Colon (tissue), 2 donors: ENCODE results near the gene DUS2.
"Not testable (repeated sequence)": the region's sequence is repeated elsewhere in the genome, so short reads cannot be mapped to it uniquely, and the experiment has no call there.

Experiments
- FAIRE-seq: peaks from 2 replicates; lab custom pipeline; 2012; peaks lifted over from hg19 to GRCh38; lab: Jason Lieb, UNC
- donor health status: control.
- donor health status: control.

DUS2 gene

DNA sequence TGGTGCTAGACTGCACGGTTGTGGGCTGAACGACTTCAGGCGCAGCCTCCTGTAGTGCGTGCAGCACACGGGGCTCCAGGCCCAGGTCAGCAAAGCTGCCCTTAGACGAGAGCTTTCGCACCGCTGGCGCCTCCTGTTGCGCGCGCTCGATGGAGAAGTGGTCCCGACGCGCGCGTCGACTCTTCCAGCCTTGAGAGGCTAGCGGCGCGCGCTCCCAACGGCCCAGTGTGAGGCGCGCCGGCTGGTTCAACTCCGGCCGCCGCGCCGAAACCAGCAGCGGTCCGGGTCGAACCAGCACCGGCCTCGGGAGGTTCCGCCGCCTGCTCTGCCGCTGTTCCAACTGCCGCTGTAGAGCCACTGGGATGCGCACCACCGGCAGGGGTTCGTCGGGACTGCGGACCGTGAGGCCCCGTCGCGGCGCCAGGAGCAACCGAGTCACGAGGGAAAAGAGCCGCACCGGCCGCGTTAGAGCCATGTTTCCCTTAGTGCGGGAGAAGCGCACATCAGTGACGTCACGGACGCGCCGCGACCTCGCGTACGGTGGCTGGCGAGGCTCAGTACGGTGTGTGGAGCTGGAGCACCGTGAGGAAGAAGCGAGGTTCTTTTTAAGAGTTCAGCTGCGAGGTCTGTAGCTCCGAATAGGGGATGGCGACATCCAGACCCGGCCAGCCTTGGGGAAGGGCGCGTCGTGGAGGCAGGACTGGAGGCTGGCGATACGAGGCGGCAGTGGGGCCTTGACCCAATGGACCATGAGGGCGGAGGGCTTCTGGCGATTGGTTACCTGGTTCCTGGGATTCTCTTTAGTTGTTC is at the start of gene DUS2, which contains the start of gene DDX28:
Gene DUS2, plus strand, starts transcription at position 557 of the 810 bp plus-strand sequence. CDS start 14,740 bp downstream, outside the sequence.
Gene DDX28, minus strand, starts transcription at position 505 of the 810 bp plus-strand sequence. Its CDS starts 30 bp downstream, at position 475.
- FAIRE-seq: no peak

DNA sequence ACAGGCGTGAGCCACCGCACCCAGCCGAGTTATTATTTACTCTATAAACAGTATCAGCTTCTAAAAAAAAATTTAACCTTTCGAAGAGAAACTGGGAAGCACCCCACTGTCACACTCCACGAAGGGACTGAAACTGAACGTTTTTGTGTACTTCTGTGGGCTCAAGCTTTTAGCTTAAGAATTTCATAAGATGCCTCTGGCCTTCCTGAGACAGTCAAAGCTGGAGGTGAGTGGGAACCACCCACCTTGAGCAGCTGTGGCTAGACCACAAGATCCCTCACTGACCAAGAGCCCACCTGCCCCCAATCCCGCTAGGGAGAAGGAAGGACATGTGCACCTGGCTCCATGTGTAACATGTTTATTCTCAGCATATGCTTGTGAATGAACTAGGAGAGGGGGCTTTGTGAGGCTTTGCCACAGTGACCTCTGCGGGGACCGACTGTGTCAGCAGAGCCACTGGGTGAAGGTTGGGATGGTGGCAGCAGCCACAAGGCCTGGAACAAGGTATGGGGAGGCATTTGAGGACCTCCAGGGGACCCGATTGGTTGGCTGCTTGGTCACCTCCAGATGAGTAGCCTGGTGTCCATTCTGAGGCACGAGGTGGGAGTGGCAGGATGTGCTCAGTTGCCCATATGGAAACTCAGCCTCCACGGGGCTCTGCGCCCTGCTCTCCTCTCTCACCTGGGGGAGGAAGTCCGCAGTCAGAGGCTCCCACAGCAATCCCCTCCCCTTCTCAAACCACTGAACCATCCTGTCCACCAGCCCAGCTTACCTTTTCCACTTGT is 47.6 kb upstream of the DUS2 start:
- FAIRE-seq: no peak

DNA sequence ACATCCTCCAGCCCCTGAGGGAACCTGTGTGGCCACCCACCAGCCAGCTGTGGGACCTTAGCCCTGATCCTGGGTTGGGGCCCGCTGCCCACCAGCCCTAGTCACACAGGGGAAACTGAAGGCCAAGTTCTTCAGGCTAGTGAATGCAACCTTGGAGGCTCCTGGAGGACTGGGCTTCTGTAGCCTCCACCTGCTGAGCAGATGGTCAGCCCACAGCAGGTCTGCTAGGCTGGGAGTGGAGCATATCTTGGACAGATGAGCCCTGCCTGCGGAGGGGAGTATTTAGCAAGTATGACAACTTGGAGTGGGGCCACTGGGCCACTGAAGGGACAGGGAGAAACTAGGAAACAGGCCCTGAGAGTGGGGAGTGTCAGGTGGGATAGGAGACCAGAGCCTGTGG is 46.9 kb upstream of the DUS2 start:
- FAIRE-seq: no peak

- FAIRE-seq: no peak
Measured at GRCh38 chr16:67977005-67977404, 46.1 kb upstream of the DUS2 start.

- FAIRE-seq: no peak
Measured at GRCh38 chr16:67977469-67978227, 45.4 kb upstream of the DUS2 start.

- no peak for FAIRE-seq
Measured at GRCh38 chr16:67979955-67980678, 43.0 kb upstream of the DUS2 start, which contains the start of gene DPEP3. Gene DPEP3 (minus strand): TSS chr16:67980499. CDS start chr16:67980380, 119 bp downstream.

GRCh38 chr16:67982011-67982696 is 40.9 kb upstream of the DUS2 start:
- FAIRE-seq: no peak

DNA sequence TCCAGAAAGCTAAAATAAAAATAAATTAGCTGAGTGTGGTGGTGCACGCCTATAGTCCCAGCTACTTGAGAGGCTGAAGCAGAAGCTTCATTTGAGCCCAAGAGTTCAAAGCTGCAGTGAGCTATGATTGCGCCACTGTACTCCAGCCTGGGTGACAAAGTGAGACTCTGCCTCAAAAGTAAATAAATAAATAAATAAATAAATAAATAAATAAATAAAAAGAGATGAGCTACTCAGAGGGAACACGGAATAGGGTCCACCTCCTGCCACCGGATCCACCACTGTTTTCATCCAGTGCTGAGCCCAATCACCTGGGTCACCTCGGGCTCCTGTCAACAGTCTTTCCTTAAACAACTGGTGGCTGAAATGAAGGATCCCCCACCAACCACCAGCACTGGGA is 36.1 kb upstream of the DUS2 start:
- FAIRE-seq: no peak

DNA sequence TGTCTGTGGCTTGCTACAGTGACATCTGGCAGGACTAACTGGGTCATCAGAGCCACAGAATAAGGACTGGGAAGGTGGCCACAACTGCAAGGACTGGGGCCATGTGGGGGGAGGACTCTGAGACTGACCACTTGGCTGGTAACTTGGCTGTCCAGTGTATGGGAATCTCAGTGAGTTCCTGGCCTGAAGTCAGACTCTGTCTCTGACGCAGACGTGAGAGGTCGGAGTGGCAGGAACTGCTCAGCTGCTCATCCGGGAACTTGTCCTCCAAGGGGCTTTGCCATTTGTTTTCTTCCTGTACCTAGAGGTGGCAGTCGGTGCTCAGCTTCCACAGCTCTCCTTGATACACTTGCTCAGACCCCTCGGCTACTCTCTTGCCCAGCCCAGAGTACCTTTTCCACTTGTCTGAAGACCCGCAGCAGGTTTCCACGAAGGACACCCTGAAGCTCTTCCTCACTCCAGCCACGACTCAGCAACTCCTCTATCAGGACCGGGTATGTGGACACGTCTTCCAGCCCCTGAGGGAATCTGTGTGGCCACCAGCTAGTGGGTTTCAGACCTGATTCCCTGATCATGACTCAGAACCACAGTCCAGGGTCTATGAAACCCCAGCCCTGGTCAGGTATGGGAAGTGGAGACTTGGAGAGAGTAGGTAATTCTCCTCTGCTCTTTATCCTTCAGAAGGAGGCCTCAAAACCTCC is 35.5 kb upstream of the DUS2 start:
- no peak for FAIRE-seq

GRCh38 chr16:67988675-67989074 is 34.4 kb upstream of the DUS2 start:
- FAIRE-seq: no peak

DNA sequence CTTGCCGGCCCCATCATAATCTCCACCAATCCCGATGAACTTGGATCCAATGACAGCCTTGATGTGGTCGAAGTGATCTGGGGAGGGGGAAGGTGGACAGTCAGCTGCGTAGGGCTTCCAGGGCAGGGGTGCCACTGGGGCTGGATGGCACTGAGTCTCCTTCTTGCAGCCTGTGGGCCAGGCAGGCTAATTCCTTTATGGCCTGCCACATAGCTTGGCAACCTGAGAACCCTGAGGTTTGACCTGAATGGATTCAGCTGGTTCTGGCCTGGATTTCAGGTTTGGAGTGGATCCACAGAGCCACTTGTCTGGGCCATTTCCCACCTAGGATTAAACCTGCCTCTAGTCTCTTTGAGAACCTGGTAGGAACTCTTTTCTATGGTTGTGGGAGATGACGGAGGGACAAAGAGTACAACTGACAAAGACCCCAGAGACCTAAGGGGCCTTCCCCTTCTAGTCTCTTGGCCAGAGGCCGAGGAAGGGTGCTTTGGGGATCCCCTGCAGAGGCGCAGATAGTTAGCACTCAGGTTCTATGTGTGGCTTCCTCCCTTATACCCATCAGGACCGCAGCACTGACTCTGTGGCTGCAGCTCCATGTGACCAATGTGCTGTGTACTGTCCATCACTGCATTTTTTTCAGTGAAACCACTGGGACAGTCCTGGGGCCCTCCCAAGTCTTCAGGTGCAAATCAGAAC is 33.6 kb upstream of the DUS2 start:
- FAIRE-seq: no peak

GRCh38 chr16:67990018-67990386 is 33.1 kb upstream of the DUS2 start:
- no peak for FAIRE-seq

- no peak for FAIRE-seq
Measured at GRCh38 chr16:67992661-67993206, 30.4 kb upstream of the DUS2 start.

GRCh38 chr16:67993207-67994039 is 29.7 kb upstream of the DUS2 start:
- FAIRE-seq: no peak

DNA sequence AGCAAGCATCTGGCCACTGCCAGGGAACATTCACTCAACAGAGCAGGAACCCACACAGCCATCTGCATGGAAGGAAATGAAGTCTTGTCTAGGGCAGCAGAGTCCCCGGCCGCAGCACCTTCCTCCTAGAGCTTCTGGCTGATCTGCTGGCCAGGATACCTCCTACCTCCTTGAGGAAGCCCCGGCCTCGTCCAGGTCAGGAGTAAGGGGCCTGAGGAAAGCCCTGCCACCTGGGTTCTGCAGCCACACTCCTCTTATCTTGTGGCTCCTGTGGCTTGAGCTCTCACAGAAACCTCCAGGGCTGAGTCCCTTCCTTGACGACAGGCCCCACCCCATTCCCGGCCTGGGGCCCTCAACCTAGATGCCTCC is 29.1 kb upstream of the DUS2 start:
- not testable (repeated sequence) for FAIRE-seq

DNA sequence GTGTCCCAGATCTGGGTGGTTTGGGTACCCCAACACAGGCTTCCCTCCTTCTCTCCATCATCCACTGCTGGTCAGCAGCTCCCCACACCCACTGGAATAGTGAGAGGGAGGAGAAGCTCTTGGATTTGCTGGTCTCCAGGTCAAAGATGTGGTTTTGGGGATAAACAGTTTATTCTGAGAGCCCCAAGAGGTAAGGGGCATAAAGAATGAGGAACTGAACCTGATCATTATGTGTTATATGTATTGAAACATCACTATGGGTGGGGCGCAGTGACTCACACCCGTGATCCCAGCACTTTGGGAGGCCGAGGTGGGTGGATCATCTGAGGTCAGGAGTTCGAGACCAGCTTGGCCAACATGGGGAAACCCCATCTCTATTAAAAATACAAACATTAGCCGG is 27.7 kb upstream of the DUS2 start:
- FAIRE-seq: no peak

- FAIRE-seq: no peak
Measured at GRCh38 chr16:67996666-67997065, 26.4 kb upstream of the DUS2 start.

- FAIRE-seq: not testable (repeated sequence)
Measured at GRCh38 chr16:67998231-67998778, 24.8 kb upstream of the DUS2 start.
